Measurements from ENCODE around the gene RPL27A. TPM values are rescaled to one million over a fixed set of nuclear protein-coding genes. Genes with fewer than 3 reads are reported as not detected.

RPL27A gene
- total RNA-seq, 1 donor from 2014 or later, result 513 TPM

DNA sequence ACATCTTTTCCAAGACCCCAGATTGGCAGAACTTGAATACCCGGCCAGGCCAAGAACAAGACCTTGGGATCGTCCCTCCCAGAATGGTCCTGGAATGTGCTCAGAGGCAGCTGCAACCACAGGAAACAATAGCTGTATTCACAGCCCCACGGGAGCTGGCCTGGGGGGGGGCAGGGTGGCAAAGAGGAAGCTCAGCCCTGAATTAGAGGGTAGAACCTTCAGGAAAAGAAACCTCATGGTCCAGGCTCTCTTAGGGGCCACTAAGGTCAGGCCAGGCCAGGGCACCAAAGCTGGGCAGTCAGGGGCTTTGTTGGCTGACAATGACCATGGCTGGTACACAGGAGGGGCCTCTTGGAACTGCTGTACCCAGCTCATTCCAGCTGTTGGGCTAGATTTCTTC lies 17.3 kb downstream of the RPL27A start:
- DNase-seq (ENCODE audit: low spot score), result peak; percentile 42

DNA sequence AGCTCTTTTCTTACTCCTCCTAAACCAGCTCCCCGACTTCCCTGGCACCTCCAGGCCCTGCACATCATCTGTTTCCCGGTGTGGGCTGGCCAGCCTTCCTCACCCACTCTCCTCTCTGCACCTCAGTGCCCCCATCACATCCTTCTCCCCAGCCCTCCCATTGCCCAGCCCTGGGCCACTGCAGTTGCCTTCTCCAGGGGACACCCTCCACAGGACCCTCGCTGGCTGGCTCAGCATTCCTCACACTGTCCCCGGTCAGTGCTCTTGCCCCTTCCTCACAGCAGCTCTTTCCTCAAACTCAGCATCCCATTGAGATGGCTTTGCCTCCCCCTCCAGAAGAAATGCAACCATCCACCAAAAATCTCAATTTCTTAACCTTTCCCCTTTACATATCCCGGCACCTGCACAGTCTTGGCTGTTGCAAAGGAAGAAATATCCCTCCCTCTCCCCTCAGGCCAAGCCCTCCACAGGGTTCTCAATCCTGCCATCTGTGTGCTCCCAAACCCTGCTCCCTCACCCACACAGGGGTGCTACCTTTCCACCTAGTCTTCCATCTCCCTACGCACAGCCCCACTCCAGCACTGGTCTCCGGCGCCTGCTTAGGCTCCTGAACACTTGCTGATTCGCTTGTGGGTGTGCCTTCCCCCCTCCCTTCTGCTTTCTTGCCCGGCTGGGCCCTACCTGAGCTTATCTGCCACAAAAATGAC lies 19.5 kb downstream of the RPL27A start:
- DNase-seq (ENCODE audit: low spot score), result no peak

DNA sequence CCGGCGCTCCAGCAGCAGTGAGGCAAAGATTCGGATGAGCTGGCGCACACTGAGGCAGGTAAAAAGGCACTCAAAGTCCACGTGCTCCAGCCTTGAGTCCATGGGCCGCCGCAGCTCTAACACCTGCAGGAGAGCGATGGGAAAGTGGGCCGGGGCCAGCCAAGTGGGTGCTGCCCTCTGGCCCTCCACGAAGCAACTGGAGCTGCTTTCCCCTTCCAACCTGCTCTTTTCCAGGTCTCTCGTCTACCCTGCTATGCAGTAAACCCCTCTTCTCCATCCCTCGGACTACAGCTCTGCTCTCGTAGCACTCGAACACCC lies 20.0 kb downstream of the RPL27A start:
- no peak for DNase-seq (ENCODE audit: low spot score)

DNA sequence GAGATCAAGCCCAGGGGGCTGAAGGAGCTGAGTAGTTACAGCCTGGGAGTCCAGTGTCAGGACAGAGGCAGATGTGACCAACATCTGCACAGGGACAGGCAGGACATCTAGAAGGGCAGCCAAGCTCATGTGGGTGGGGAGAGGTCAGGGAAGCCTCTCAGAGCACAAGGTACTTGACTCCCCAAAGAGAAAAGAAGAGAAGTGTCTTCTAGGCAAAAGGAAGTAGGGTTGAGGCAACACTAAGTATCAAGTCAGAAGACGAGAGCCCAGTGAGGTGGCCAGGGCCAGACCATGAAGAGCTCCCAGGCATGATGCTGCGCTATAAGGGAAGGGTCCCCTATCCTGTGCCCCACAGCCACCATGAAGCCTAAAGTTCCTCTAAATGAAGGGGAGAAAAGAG lies 21.5 kb downstream of the RPL27A start:
- no peak for DNase-seq (ENCODE audit: low spot score)

DNA sequence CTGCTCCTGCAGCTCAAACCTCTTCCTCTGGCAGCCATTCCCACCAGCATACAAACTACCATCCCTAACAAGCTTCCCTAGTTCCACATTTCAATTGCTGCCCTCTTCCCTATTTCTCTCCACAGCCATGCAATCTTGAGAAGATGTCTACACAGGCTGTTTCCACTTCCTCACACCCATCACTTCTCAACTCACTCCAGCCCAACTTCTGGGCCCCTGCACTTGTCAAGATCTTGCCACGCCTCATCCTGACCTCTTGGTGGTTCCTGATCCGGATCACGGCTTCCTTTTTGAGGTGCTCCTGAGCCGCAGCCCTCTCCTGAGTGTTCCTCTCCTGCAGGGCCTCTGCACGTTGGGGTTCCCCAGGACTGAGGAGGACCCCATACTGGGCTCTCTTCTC lies 22.6 kb downstream of the RPL27A start:
- no peak for DNase-seq (ENCODE audit: low spot score)

DNA sequence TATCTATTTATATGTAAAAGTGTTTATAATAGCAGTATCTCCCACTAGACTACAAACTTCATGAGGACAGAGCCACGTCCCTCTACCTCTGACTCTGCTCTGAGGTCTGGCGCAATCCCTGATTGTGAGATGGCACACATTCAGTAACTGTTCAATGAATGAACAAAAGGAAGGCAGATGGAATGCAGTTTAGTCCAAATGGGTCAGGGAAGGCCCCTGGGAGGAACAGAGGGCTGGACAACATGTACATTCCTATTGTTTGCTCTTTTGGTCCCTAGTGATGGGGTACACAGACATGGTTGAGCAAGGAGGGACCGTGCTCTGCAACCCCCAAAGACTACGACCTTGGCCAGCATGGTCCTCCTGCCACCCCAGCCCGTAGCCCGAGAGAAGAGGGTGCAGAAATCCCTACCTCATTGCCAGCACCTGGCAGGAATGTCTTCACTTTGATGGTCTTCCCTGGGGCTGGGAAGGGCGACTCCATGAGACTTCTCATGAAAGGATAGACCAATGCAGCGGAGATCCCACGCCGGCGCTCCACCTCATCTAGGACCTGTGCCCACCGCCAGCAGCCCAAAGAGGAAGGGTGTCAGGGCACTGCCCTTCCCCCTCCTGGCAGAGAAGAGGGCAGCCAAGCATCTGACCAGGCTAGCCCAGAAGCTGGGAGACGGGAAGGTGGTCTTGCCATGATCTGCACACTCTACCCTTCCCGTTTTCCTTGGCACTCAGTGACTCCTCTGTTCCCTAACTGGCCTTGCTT lies 24.3 kb downstream of the RPL27A start:
- DNase-seq (ENCODE audit: low spot score), result no peak

DNA sequence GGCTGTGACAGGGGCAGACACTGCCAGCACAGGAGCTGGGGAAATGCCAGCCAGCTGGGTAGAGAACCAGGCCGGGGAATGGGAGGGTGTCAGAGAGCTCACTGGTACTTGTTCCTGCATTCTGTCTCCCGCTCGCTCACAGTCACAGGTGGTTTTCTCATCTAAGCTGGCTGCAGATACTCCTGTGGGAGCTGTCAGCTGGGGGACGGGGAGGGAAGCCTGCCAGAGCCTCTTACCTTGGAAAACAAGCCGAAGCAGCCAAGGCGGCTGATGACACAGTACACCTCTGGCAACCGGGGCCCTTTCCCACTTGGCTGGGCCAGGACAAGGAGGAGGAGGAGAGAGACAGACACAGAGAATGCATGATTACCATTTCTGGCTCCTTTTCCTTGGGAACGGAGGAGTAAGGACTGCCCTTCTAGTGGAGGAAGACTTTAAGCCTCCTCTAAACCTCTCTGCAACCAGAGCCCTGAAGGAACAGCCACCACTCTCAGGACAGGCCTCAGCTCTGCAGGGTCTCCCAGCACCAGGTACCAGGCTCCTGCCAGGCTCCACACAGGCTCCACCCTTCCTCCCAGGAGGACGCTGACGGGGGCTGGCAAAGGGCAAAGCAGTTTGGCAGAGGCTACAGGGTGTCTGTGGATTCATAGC lies 25.1 kb downstream of the RPL27A start:
- DNase-seq (ENCODE audit: low spot score), result no peak

DNA sequence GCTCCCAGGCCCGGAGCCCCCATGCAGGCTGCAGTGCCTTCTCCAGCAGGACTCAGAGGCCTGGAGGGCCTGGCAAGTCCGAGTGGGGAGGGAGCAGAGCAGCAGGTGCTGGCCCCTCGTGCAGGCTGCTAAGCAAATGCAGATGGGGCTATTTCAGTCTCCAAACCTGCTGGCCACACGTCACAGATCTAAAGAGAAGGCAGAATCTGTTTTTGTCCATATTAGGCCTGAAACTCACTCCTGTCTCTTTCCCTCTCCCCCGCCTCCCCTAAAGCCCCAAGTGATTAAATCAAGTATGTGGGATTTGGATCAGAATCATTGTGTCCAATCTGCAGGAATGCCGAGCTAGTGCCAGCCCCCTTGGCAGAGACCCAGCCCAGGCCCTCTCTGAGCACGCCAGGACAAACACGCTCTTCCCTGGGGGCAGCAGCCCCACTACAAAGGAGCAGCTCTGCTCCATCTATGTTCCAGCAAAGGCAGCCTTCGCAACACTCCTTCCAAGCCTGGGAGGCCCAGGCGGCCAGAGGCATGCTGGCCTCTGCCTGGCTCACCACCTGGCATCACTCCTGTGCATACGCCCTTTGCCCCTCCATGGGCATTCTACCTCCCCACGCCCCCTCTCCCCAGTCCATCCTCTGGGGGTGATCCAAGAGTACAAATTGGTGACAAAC lies 26.5 kb downstream of the RPL27A start:
- DNase-seq (ENCODE audit: low spot score), result peak; percentile 75

DNA sequence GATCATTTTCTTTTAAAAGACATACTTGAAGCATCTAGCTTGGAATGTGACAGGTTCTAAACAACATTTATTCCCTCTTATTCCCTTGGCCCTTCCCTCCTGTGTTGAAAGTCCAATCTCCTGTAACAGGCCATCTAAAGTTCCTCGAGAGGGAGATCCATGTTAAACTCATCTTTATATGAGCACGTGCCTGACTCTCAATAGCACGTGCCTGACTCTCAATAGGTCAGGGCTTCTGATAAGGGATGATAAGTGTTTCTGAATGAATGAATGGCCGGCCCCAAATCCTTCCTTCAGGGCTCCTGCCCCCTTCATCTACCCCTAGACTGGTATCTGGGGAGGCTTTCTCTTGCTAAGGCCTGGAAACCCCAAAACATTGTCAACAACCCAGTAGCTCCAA lies 27.2 kb downstream of the RPL27A start:
- DNase-seq (ENCODE audit: low spot score), result no peak

DNA sequence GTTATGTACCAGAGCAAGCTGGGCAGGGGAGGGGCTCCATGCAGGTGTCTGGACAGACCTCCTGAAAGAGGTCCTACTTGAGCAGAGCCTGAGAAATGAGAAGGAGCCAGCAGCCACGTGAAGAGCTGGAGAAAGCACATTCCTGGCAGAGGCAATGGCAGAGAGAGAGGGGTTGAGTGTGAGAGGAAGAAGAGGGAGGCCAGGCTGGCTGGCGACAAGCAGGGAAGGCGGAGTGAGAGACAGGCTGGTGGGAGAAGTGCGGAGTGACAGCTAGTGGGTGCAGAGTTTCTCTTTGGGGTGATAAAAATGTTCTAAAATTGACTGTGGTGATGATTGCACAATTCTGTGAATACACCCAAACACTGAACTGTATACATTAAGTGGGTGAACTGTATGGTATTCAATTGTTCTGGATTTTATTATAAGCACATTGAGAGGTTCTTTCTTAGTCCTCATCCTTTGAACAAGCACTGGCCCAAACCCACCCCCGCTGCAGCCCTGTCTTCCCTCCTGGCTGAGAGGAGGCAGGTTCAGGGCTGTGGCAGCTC lies 29.4 kb downstream of the RPL27A start:
- DNase-seq (ENCODE audit: low spot score), result no peak

DNA sequence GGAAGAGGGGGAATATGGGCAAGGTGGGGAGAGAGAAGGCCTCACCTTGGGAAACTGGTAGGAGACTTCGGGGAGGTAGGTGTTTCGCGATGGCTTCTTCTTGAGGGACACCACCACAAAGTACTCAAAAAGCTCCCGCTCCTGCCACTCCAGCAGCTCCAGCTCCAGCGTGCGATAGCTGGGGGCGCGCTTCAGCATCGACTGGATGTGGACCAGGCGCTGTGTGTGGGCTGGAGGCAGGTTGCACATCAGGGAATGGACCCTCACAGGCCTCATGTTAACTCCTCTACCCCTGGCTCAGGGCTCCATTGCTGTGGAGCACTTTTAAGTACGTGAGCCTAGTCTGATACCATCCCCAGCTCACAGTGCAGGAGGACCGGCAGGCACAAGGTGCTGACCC lies 29.9 kb downstream of the RPL27A start:
- no peak for DNase-seq (ENCODE audit: low spot score)

DNA sequence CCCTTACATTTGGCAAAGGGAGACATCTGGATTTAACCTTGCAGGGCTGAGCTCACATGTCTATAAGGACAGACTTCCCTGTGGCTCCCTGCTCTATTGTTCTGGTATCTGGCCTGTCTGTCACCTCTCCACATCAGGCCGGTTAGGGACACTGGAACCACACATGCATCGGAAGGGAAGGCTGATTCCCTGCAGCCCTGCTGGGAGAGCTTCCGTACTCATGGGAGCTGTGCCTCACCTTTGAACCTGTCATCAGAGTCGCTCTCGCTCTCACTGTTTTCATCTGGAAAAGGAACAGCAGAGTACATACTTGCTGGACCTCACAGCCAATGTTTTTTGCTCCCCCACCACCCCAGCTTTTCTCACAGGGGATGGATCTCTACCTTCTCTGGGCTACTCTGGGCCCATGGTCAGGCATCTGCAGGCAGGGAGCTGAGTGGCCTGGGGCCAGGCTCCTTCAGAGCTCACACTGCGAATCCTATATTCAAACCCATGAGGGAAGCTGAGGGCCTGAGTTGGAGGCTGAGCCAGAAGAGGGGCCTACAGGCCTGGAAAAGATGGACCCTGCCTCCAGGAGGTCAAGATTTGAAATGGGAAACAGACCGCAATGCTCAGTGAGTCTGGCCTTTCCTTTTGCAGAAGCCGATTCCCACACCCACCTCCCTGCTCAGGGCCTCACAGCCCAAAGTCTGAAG lies 31.3 kb downstream of the RPL27A start:
- no peak for DNase-seq (ENCODE audit: low spot score)

DNA sequence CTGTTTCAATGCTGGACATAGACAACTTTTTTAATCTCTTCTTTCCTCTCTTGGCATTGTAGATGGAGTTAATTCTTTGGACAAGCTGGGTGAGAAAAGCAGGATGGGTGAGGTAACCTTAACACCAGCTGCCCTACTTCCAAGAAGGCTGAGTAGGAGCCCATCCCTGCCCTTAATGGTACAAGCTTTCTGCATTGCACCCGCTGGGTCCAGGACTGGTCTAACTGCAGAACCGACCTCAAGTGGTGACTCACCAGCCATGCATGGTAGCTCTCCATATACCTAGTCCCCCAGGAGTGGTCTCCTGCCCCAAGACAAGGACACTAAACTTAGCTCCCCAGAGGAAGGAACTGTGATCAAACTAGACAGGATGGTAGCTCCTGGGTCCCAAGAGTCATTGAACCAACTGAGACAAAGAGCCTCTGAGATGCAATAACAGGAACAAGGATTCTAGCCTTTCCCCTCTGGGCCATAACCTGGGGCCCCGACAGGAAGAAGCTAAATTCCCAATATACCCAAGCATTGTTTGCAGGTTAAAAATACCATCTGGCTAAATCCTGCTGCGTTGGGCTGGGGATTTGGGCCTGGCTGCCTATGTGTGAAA lies 32.1 kb downstream of the RPL27A start:
- DNase-seq (ENCODE audit: low spot score), result no peak

DNA sequence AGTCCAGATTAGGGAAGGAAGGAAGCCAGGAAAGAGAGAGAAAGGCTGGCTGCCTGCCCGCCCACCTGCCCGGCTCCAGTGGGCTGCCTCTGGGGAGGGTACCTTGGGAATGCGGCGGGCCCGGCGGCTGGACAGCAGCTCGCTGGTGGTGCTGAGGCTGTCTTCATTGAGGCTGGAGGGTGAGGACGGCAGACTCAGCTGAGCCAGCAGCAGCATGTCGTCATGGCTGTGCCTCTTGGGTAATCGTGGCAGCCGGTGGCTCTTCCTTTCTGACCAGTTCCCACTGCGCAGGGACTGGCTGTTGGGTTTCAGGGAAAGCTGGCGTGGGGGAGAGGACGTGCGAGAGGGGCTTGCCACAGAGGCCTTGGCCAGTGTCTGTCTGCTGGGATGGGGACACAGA lies 32.9 kb downstream of the RPL27A start:
- DNase-seq (ENCODE audit: low spot score), result no peak

DNA sequence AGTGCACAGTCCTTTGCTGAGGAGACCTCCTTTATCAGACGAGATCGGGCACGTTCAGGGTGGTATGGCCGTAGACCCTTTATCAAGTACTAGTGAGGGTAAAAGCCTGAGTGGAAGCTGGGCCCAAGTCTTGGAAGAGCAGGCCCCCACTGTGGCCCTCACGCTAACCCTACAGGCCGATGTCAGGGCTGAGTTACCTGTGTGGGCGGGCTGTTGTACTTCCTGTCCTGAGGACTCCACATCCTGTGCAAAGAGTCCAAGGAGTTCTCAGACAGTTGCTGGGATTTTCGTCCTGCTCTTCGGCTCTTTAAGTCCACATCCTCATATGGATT lies 34.9 kb downstream of the RPL27A start:
- DNase-seq (ENCODE audit: low spot score), result no peak

DNA sequence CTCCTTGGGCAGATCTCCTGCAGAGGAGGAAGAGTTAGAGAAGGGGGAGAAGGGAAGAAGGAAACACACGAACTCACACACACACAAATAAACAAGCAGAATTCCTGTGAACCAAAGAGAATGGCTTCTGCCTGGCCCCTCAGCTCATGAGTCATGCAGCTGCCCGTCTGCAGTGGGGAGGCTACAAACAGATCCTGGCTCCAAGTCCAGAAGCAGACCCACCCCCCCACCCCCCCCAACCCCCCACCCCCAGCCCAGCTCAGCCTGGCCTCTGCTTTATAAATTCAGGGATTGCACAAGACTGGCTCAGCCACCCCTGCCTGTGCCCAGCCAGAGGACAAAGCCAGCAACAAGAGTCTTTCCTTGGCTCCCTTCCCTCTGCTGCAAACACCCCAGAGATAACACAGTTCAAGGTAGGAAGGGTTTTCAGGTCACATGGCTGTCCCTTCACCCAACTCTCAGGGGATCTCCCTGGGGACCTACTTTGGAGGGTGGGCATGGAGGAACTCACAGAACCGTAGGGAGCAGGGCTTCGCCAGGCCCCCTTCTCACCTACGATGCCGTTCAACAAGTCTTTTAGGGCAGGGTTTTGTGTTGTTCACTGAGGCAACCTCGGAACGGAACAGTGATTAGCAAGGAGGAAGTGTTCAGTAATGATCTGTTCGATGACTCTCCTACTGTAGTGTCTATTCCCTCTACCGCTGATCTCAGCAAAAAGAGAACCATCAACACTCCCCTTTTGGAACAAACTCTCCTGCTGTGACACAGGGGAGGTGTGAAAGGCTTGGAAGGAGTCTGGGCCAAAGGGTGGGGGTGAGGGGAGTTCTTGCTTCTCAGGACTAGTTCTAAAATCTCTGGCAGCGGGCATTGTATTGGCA lies 35.5 kb downstream of the RPL27A start:
- peak; percentile 73 for DNase-seq (ENCODE audit: low spot score)

DNA sequence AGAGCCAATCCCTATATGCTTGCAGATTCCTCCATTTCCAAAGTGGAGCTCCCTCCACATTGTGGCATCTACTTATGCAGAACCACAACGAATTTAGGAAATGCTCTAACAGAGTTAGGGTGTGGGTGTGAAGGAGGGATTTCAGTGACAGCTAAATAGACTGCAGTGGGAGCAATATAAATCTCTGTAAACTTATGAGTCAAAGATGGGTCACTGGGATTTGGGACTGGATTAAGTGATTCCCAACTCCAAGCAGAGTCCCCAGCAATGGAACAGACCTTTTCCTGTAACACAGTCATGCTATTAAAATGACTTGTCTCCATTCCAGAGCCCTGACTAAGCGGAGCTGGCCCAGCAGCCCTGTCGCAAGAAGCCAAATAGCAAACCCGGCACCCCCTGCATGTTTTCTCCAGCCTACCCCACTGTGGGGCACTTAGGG lies 36.6 kb downstream of the RPL27A start:
- peak; percentile 53 for DNase-seq (ENCODE audit: low spot score)

DNA sequence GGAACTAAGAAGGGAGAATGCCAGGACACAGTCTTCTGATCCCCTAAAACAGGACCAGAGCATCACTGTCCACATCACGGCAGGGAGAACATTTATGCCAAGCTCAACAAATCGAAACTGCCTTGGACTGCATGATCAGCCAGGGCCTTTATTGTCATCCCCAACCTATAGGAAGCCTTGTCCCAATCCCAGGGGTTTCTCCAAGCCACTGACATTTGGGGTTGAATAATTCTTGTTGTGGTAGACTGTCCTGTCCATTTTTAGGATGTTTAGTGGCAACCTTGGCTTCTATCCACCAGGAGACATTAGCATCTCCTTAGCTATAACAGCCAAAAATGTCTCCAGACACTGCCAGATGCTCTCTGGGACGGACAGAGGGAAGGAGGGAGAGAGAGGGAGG lies 37.1 kb downstream of the RPL27A start:
- no peak for DNase-seq (ENCODE audit: low spot score)

DNA sequence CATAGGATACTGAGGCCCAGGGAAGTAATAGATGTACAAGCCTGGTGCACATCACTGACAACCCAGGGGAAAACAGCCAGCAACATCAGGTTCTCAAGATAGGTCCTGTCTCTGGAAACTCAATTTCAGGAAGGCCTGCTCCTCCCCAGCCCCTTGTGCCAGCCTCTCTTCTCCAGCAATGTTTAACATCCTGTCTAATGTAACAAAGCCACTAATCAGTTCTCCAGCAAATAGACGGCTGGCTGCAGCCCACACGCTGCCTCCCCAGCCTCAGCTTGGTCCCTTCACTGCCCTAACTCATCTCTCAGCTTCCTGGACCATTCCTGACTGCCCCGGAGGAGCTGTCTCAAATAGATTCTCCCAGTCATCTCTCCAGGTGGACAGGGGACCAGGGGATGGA lies 37.8 kb downstream of the RPL27A start:
- DNase-seq (ENCODE audit: low spot score), result no peak

DNA sequence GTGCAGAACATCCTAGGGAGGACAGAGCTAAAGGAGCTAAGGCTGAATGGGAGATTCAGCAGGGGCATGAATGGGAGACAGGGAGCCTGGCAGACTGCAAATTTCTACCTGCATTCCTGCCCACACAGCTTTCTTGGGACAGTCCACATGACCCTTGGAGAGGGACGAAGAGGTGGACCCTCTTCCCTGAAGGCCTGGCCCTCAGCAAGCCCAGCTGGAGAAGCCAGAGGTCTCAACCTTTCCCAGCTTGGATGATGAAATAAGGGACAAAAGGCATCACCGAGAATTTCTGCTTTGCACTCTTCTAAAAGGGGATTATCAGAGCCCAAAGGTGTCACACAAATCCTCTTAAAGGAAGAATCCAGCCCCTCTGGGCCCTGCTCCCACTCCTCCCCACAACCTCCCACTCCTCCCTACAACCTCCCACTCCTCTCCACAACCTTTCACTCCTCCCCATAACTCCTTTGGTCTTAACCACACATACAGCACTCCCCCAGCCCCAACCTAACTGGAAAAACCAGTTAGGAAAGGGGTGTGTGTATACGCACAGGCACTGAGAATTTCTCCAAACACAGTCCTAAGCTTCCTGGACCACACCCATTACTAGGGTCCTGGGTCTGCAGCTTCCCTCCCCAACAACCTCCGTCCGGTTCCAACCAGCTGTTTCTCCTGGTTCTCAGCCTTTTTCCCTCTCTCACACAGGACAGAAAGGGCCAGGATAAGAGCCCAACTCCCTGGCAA lies 38.4 kb downstream of the RPL27A start:
- DNase-seq (ENCODE audit: low spot score), result peak; percentile 51

All from mucosa of gallbladder (tissue), 1 donor.